Epidermal melanocyte (primary cell): ENCODE results near the gene NXPH3.

Experiments used
- DNase-seq: peaks from one replicate; pipeline ENCODE4 v3.0.0; 2011; ENCODE audit warnings: low spot score; ENCODE audit not compliant: insufficient read length

The NXPH3 gene

GRCh38 chr17:49592263-49592662 lies 16.6 kb downstream of the NXPH3 start:
- DNase-seq, result no peak

DNA sequence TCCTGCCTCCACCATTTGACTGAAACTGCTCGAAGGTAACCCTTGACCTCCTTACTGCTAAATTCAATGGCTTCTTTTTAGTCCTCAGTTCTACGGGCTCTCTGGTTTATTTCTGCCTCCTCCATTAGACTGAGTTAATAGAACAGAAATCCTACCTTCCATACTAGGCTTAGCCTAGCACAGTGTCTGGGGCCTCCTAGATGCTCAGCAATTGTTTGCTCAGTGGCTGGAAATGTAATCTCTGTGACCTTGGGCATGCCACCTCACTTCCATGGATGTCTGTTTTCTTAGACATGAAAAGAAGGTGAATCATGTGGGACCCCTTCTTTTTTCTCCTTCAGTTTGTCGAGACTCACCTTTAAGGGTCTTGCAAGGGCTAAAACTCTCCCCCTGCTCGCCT lies 19.7 kb downstream of the NXPH3 start:
- no peak for DNase-seq

- no peak for DNase-seq
These were observed 20.3 kb downstream of the NXPH3 start for GRCh38 chr17:49595980-49596379.

- DNase-seq, result no peak
These were observed 21.1 kb downstream of the NXPH3 start for GRCh38 chr17:49596613-49597244.

GRCh38 chr17:49597436-49597835 lies 21.8 kb downstream of the NXPH3 start:
- DNase-seq, result no peak

DNA sequence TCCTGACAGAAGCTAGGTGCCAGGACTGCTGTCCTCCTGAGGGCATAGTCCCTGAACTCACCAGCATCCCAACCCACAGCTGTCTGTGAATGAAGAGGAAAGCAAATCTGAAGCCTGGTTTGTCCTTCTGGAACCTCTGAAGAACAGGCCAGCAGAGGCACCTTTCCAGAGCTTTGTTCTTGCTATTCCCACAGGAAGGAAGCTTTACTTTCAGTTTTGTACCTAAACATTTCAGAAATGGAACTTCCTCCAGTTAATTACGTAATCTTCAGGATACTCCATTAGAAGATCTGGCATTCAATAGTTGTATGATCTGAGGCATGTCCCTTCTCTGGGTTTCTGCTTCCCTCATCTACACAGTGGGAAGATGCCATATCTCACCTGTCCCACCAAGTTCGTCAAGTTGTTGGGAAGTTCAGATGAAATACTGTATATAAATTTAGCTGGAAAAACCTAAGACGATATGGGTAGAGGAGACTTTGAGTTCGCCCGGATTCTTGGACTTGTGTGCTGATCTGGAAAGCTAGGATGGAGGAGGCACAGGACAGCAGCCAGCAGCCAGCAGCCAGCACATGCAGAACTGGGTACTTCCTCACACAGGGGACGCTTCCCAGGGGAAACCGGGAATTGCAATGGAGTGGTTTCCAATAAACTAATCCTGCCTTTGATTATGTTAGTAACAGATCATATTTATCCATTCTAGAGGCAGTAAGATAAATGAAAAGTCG lies 22.4 kb downstream of the NXPH3 start:
- no peak for DNase-seq

- no peak for DNase-seq
These were observed 23.2 kb downstream of the NXPH3 start for GRCh38 chr17:49598918-49599317.

- DNase-seq, result no peak
These were observed 25.3 kb downstream of the NXPH3 start for GRCh38 chr17:49600949-49601348.

DNA sequence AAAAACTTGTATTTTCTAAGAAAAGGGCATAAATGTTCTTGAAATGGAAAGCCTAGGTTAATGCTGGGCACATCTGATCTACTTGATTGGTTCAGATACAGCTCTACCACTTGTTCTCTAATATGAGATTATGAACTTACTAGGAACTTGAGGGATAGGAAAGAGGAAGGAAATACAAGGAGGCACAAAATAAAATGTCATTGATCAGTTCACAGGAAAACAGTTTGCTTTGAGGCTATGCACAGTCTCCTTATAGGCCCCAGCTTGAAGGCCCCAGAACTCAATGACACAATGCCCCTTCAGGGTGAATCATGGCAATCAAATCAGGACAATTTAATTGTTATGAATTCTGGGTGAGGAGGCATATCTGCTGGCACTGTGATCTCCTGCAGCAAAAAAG lies 27.1 kb downstream of the NXPH3 start:
- no peak for DNase-seq

- DNase-seq, result no peak
These were observed 27.6 kb downstream of the NXPH3 start for GRCh38 chr17:49603238-49603637.

DNA sequence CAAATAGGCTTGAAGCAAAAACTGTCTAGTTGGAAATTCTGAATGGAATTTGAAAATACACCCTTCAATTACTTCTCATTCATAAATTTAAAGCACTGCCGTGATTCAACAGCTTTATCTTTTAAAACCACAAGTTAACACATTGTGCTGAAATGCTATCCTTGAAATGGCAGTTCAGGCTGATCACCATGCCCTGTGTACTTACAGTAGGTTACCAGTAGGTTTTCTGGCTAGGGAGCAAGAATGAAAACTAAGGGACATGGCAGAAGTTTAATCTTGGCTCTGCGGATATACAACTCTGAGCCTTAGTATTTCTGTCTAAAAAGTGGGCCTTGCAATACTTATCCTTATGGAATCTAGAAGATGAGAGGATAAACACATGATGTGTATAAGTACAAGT lies 28.0 kb downstream of the NXPH3 start:
- no peak for DNase-seq

GRCh38 chr17:49604314-49604869 lies 28.7 kb downstream of the NXPH3 start:
- no peak for DNase-seq

DNA sequence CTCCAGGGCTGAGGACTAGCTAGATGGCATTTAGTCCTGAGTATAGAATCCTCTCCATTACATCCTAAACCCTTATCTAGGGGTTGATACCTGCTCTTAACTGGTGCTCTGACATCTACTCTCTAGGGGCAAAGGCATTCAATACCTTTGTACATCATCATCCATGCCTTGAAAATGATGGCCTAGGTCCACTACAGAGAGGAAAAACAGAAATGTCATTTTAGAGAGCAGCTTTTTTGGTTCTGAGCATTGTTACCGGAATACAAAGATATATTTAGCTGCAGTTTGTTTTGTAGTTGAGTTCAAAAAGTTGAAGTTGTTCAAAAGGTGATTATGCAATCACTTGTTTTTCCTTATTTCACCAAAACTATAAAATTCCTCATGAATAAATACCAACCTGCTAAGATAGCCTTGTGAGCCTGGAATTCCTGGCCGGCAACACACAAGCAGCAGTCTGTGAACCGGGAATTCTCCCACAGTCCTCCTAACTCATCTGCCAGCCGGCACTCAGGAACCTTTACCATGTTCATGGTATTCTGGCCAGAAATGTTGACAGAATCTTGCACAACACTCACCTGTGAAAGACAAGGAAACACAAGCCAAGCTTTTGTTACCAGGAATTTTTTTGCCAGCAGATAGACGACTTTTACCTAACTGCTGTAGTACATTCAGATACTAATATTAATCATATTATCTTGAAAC lies 35.4 kb downstream of the NXPH3 start:
- DNase-seq, result no peak

DNA sequence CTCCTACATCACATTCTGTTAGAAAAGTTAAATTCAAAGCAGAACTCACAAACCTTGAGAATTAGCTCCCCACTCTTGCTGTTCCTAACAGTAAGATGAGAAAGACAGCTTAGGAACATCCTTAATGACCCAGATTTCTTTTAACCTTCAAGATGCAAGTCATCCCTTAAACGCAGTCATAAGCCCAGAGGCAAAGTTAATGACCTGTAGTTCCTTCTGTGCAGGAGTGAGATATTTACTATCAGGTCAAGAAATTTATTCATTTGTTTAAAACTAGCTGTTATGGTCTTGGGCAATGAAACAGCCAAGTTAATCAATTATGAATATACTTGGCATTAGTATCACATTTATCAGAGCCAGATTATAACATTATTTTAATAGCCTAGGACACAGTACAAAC lies 37.1 kb downstream of the NXPH3 start:
- no peak for DNase-seq

GRCh38 chr17:49613182-49613800 lies 37.6 kb downstream of the NXPH3 start:
- no peak for DNase-seq

DNA sequence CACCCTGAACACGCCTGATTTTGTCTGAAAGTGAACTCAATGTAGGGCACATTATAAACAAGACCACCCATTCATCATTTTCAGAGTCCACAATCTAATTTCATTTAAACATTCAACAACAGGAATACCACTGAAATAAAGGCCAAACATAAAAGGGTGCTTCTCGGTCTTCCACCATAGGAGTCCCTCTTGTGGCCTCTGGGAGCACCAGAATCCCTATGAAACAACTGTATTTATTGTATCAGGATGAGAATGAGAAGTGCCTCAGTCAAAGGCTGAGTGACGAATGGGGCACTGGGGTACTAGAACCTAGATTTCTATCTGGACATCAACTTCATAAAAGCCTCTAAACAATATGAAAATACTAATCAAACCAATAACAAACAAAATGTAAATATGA lies 40.4 kb downstream of the NXPH3 start:
- DNase-seq, result no peak

DNA sequence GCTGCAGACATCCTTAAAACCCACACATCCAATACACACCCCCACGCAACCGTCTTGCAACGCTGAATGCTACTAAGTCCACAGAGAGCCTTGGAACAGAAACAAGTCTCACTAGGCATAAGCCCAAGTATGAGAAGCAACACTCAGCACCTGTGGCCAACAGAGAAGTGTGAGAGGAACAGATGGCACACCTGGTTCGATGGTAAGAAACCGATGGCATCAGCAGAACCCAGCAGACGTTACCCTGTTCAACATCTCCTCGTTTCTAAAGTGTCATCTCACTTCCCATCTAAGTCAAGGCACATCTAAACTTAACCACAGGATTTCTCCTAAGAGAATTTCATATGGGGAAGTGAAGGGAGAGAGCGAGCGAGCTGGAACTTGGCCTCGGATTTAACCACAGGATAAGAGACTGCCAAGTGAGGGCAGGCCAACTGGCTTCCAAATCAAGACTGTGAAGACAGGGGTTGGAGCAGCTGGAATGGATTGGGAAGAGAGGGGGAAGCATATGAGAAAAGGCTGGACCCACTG lies 41.0 kb downstream of the NXPH3 start:
- no peak for DNase-seq

GRCh38 chr17:49618028-49618611 lies 42.4 kb downstream of the NXPH3 start:
- no peak for DNase-seq

- DNase-seq, result no peak
These were observed 45.7 kb downstream of the NXPH3 start for GRCh38 chr17:49621420-49621819.

- DNase-seq, result no peak
These were observed 46.4 kb downstream of the NXPH3 start for GRCh38 chr17:49621946-49622529.

DNA sequence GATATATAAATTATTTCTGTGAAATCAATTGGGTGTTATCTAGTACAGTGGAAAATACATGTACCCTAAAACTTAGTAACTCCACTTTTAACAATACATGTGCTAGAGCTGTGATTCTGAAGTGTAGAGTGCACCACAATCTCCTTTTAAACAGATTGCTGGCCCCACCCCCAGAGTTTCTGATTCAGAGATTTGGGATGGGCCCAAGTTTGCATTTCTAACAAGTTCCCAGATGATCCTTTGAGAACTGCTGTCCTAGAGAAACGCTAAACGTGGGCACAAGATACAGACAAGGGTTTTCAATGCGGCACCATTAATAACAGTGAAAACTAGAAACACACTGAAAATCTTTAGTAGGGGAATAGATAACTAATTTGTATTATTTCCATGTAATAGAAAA lies 49.2 kb downstream of the NXPH3 start:
- DNase-seq, result no peak
